Transverse colon (tissue), 4 donors: ENCODE measurements around the gene FRMD6. TPM values are rescaled to one million over a fixed set of nuclear protein-coding genes. Genes with fewer than 3 reads are reported as not detected.
A peak's percentile ranks its signal among the peaks of the same experiment; 100 is the strongest.

Experiments
- DNase-seq: peaks from one replicate; pipeline ENCODE4 v3.0.0-alpha.2; 2019
- H3K27ac ChIP-seq, 4 donors: fragments of 200-600 bp; sonication (generic); 2 replicates each; pipeline ENCODE4 v1.5.1; 2016 to 2018; ENCODE audit warnings: inconsistent platforms in 4 of 4
- H3K27me3 ChIP-seq: fragments of 200-600 bp; sonication (generic); 2 replicates; pipeline ENCODE4 v1.5.1; 2017; ENCODE audit warnings: inconsistent platforms
- H3K36me3 ChIP-seq, 4 donors: fragments of 200-600 bp; sonication (generic); 2 replicates each; pipeline ENCODE4 v1.5.1; 2017 to 2019; ENCODE audit warnings: inconsistent platforms in 4 of 4
- H3K4me1 ChIP-seq, 4 donors: fragments of 200-600 bp; sonication (generic); 2 replicates each; pipeline ENCODE4 v1.5.1; 2017 to 2020; ENCODE audit warnings: inconsistent platforms in 4 of 4
- H3K4me3 ChIP-seq, 4 donors: fragments of 200-600 bp; sonication (generic); 1 replicate in 1 of 4; 2 replicates in 3 of 4; pipeline versions ENCODE4 v1.5.1 to v1.6.1; 2017 to 2019; ENCODE audit warnings: inconsistent platforms in 4 of 4
- H3K9me3 ChIP-seq, 2 donors: fragments of 200-600 bp; sonication (generic); 2 replicates each; pipeline ENCODE4 v1.5.1; 2017 to 2019; ENCODE audit warnings: inconsistent platforms in 2 of 2
- EP300 ChIP-seq: sonication (generic); formaldehyde crosslinking; IDR thresholded peaks from one replicate; pipeline ENCODE4 v1.6.1; 2017; ENCODE audit warnings: antibody characterized with exemption, low read depth
- POLR2A ChIP-seq: fragments of 450-650 bp; IDR thresholded peaks from one replicate; pipeline ENCODE4 v1.6.1; 2016; ENCODE audit warnings: antibody characterized with exemption, mild to moderate bottlenecking, moderate library complexity
- POLR2AphosphoS5 ChIP-seq, 3 donors: sonication (generic); formaldehyde crosslinking; IDR thresholded peaks; one replicate each; pipeline ENCODE4 v1.6.1; 2016; ENCODE audit warnings: antibody characterized with exemption in 3 of 3
- WGBS, 2 donors: methylation state at CpG; one replicate each; pipeline ENCODE4 v1.1.5; 2018; ENCODE audit warnings: low coverage in 1 of 2; 5-methylcytosine and 5-hydroxymethylcytosine counted together
- in situ Hi-C, 4 donors: fragments of 200-750 bp; cut with MboI; loops; one replicate each; pipeline versions ENCODE4 v1.15.0 to v1.15.1; 2017; ENCODE audit warnings: low sequenced_read_pairs in 3 of 4, low pct_ligation_motif_present in 1 of 4, low pct_unique_long_range_greater_than_20kb in 1 of 4
- intact Hi-C: fragments of 100-400 bp; cut with DNase I; formaldehyde crosslinking; loops from one replicate; pipeline ENCODE4 v1.15.1; 2023; ENCODE audit warnings: low total_unique reads
- total RNA-seq, 4 donors: library from RNA; depleted of rRNA; stranded (reverse); fragments of >200 nt; gene quantifications; one replicate each; pipeline ENCODE4 v1.1.0, GENCODE V29; 2016
- TF ChIP-seq, protein P1 (sequence below), 5 experiments: fragments of 200-600 bp in 3 of 5; fragments of 450-650 bp in 2 of 5; sonication (generic) in 3 of 5; IDR thresholded peaks; 1 replicate in 2 of 5; 2 replicates in 3 of 5; pipeline ENCODE4 v1.5.1; 2016 to 2017; ENCODE audit warnings: antibody characterized with exemption in 5 of 5, inconsistent platforms in 3 of 5, mild to moderate bottlenecking in 2 of 5, moderate library complexity in 1 of 5

The FRMD6 gene
- total RNA-seq, 4 donors from 2014 or later: 8.4 to 21.7 (median 11.7) TPM

DNA sequence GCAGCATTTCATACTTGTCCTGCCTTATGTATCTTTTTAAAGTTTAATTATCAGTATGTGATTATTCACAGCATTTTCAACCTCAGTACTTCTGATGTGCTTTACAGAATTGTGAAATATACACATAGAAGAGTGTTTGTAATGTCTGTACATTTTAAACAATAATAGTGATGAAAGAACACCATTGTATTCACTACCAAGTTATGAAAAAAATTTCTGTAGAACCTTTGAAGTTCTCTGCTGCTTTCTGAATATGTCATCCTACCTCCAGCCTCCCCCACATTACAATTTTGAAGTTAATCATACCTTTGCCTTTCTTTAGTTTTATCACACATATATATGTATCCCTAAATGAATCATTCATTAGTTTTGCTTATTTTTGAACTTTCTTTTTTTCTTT lies 24.8 kb downstream of the FRMD6 start:
- intact Hi-C loops: no loop called here
- Histone ChIP-seq H3K4me3 (no peak overlapping the region), H3K27me3 (no peaks in the 10 kb centered on the region), H3K4me1 (peaks cover 0 to 25% (median 6%) of the 10 kb centered on the region in 4 donors), H3K9me3 (no peaks in the 10 kb centered on the region), H3K27ac (no peak overlapping the region), H3K36me3 (no peaks in the 10 kb centered on the region)
- TF ChIP-seq EP300: no peak
- TF ChIP-seq, protein P1, sequence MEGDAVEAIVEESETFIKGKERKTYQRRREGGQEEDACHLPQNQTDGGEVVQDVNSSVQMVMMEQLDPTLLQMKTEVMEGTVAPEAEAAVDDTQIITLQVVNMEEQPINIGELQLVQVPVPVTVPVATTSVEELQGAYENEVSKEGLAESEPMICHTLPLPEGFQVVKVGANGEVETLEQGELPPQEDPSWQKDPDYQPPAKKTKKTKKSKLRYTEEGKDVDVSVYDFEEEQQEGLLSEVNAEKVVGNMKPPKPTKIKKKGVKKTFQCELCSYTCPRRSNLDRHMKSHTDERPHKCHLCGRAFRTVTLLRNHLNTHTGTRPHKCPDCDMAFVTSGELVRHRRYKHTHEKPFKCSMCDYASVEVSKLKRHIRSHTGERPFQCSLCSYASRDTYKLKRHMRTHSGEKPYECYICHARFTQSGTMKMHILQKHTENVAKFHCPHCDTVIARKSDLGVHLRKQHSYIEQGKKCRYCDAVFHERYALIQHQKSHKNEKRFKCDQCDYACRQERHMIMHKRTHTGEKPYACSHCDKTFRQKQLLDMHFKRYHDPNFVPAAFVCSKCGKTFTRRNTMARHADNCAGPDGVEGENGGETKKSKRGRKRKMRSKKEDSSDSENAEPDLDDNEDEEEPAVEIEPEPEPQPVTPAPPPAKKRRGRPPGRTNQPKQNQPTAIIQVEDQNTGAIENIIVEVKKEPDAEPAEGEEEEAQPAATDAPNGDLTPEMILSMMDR (IDR thresholded peaks at IDR 0.05): no peak
- no peak for TF ChIP-seq POLR2A
- TF ChIP-seq POLR2AphosphoS5 (IDR thresholded peaks at IDR 0.05): no peak
- in situ Hi-C loops: no loop called here
- no peak for DNase-seq

DNA sequence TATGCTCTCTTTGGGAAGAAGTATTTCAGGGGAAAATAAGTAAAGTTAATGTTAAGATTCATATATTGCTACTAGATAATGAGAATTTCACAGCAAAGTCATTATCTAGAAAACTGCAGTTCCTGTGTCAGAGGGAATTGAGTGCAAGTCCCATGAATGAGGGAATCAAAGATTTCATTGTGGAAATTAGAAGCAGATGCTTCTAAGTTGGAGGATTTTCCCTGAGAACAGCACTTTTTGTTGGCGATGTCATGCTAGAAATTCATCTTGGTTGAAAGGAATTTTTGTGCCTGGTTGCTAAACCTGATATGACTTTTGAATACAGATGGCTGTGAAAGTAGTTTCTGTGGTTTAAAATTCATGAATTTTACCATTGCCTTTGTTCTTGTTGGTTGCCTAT lies 25.6 kb downstream of the FRMD6 start:
- no peak overlapping the region for H3K4me3 ChIP-seq
- H3K27ac ChIP-seq: no peak overlapping the region
- intact Hi-C loops: no loop called here
- H3K36me3 ChIP-seq: no peaks in the 10 kb centered on the region
- TF ChIP-seq, protein P1 (IDR thresholded peaks at IDR 0.05): no peak
- TF ChIP-seq EP300 (no peak), POLR2A (no peak), POLR2AphosphoS5 (IDR thresholded peaks at IDR 0.05) (no peak)
- H3K9me3 ChIP-seq: no peaks in the 10 kb centered on the region
- peaks cover 0 to 25% (median 6%) of the 10 kb centered on the region in 4 donors for H3K4me1 ChIP-seq
- in situ Hi-C loops: no loop called here
- no peaks in the 10 kb centered on the region for H3K27me3 ChIP-seq
- WGBS, 2 donors: 63 to 71% methylated on average over 1 of the region's 1 CpG
- DNase-seq: no peak

DNA sequence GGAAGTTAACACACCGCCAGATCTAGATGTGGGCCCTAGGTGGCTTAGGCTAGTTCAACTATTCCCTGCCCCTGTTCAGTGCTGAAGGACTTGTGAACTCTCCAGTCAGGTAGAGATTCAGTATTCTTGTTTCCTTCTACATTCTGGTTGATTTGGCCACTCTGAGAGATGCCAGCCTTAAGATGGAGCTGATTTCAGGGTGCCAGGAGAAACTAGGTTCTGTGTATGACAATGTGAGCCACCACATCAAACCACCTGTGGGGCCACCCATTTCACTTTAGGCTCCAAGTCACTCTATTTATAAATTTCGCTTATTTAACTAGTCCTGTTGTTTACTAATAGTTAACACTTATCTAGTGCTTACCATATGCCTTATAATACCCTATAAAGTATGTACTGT lies 26.0 kb downstream of the FRMD6 start:
- TF ChIP-seq EP300 (no peak), POLR2AphosphoS5 (IDR thresholded peaks at IDR 0.05) (no peak), POLR2A (no peak)
- TF ChIP-seq, protein P1 (IDR thresholded peaks at IDR 0.05): no peak
- H3K4me1 ChIP-seq: peaks cover 0 to 25% (median 6%) of the 10 kb centered on the region in 4 donors
- 83% methylated on average over 2 of the region's 2 CpGs for WGBS, 2 donors
- no peaks in the 10 kb centered on the region for H3K36me3 ChIP-seq
- no peaks in the 10 kb centered on the region for H3K9me3 ChIP-seq
- no peak overlapping the region for H3K4me3 ChIP-seq
- H3K27me3 ChIP-seq: no peaks in the 10 kb centered on the region
- in situ Hi-C loops: no loop called here
- DNase-seq: no peak
- intact Hi-C loops: no loop called here
- peak overlapping the region in 1 of 4 donors; percentile 10 for H3K27ac ChIP-seq

DNA sequence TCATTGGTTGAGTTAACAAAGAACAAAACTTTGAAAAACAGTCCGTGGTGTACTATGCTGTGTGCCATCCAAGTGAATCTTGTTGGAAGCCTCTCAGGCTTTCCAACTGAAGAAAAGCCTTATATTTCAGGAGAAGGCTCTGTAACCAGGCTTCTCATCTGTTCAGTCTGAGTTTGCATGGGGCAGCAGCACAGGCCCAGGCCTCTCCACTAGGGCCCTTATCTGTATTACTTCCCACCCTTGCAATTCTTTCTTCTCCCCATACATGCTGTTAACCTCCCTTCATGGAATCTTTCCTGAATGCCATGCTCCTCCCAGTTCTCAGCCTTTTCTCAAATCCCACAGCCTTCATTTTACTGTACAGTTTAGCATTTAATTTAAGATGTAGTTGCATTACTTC lies 28.3 kb downstream of the FRMD6 start:
- no peaks in the 10 kb centered on the region for H3K9me3 ChIP-seq
- no peak for DNase-seq
- peaks cover 0 to 19% (median 5%) of the 10 kb centered on the region in 4 donors for H3K4me1 ChIP-seq
- no peak for TF ChIP-seq POLR2A
- TF ChIP-seq, protein P1 (IDR thresholded peaks at IDR 0.05): no peak
- TF ChIP-seq POLR2AphosphoS5 (IDR thresholded peaks at IDR 0.05): no peak
- no peak for TF ChIP-seq EP300
- H3K27me3 ChIP-seq: no peaks in the 10 kb centered on the region
- WGBS, 2 donors: 60 to 70% methylated on average over 1 of the region's 1 CpG
- intact Hi-C loops: no loop called here
- H3K36me3 ChIP-seq: no peaks in the 10 kb centered on the region
- no peak overlapping the region for H3K4me3 ChIP-seq
- in situ Hi-C loops: no loop called here
- H3K27ac ChIP-seq: no peak overlapping the region
